HG03558 (cell line): ENCODE measurements around the gene EMD.
"Not testable (repeated sequence)": the region's sequence is repeated elsewhere in the genome, so short reads cannot be mapped to it uniquely, and the experiment has no call there.

ENCODE experiments used
- ATAC-seq: cut with Tn5 transposase; IDR thresholded peaks from one replicate; pipeline ENCODE4 v1.9.1; 2021; ENCODE audit warnings: moderate number of reproducible peaks; ENCODE audit not compliant: unreplicated experiment; ENCODE audit errors: extremely low read depth

Gene EMD

DNA sequence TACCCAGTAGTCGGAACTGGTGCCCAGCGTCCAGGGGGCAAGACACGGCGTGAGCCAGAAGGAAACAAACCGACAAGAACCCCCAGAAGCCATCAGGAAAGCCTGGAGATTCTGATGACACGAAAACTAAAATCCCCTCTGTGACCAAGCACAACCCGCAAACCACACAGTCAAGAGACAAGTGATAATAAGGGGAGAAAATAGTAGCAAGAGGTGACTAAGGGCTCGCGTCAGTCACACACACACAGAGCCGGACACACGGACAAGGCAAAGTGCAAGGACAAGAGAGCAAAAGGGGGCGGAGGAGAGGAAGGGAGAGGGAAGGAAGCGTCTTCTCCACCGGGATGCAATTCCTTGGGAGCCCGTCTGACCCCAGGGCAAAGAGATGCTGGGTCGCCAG, 9.6 kb downstream of the EMD start:
- ATAC-seq: not testable (repeated sequence)

- ATAC-seq: peak; percentile 39
These were observed 11.0 kb downstream of the EMD start for GRCh38 chrX:154389812-154390747.

DNA sequence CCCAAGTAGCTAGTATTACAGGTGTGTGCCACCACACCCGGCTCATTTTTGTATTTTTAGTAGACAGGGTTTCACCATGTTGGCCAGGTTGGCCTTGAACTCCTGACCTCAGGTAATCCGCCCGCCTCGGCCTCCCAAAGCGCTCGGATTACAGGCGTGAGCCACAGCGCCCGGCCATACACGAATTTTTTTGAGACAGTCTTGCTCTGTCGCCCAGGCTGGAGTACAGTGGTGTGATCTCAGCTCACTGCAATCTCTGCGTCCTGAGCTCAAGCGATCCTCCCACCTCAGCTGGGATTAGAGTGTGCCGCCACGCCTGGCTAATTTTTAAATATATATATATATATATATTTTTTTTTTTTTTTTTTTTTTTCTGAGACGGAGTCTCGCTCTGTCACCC, 17.3 kb downstream of the EMD start:
- ATAC-seq: not testable (repeated sequence)

DNA sequence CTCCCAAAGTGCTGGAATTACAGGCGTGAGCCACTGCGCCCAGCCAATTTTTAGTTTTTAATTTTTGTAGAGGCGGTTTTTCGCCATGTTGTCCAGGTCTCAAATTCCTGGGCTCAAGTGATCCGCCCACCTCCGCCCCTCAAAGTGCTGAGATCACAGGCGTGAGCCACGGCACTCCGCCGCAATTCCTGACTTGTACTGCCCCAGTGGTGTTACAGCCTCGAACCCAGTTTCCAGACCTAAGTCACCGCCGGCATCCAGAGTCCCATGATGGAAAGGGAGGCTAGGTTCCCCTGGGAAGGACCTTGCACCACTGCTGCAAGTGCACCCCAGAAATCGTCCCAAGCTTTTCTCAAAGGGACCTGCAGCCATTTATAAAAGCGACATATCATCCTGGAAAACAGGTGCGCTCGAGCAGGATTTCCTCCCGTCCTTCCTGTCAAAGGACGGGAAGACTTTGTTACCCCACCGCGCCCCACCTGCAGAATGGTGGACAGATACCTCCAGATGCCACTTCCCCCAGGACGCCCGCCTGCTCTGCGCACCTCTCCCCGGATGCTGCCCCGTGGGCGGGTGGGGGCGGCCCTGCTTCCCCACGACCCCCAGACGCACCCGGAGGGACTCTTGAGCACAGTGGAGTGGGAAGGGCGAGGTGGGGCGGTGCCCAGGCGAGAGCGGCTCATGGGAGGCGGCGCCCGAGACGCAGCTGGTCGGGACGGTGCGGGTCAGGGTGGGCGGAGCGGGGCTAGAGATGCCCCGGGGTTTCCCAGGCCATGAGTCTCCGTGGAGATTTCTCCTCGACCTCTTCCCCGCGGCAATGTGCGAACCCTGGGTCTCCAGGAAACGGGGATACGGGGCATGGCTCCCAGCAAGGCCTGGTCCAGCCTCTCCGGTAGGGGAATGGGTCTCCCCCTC, 18.1 kb downstream of the EMD start:
- peak; percentile 25 for ATAC-seq

- peak; percentile 61 for ATAC-seq
These were observed 19.0 kb downstream of the EMD start, which contains the start of gene RPL10 for GRCh38 chrX:154397888-154398667. Gene RPL10 (plus strand): TSS chrX:154398377. CDS start chrX:154398520, 143 bp downstream.

GRCh38 chrX:154398668-154399526, 19.8 kb downstream of the EMD start:
- no peak for ATAC-seq

GRCh38 chrX:154399527-154400368, 20.7 kb downstream of the EMD start:
- ATAC-seq: no peak

GRCh38 chrX:154400369-154400817, 21.3 kb downstream of the EMD start:
- not testable (repeated sequence) for ATAC-seq

DNA sequence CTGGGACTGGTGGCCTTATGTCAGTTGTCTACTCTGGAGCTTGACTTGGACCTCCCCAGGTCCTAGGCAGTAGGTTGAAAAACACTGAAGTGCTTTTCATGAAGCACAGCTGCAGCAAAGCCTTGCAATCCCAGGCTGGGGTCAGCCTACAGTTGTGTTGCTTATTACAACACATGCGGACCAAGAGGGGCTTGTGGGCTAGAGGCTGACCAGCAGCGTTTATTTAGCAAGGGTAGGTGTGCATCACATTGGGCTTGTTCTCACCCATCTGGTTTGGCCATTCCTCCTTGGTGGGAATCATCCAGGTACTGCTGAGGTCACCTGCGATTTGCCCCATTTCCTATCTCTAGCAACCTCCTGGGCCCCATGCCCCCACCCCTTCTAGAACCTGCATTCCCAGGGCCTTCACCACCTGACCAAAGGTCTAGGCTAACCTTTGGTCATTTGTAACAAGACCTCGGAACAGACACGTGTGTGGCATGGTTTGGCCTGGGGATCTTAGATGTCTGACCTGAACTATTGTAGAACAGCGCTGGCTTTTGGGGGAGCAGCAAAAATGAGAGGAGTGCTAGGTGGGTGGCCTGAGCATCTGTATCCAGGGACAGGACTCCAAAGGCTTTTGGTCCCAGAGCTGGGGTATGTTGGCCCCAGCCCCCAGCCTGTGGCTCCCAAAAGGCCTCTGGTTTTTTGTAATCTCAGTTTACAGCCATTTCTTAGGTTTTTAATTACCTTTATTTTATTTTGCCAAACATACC, 22.1 kb downstream of the EMD start:
- no peak for ATAC-seq

DNA sequence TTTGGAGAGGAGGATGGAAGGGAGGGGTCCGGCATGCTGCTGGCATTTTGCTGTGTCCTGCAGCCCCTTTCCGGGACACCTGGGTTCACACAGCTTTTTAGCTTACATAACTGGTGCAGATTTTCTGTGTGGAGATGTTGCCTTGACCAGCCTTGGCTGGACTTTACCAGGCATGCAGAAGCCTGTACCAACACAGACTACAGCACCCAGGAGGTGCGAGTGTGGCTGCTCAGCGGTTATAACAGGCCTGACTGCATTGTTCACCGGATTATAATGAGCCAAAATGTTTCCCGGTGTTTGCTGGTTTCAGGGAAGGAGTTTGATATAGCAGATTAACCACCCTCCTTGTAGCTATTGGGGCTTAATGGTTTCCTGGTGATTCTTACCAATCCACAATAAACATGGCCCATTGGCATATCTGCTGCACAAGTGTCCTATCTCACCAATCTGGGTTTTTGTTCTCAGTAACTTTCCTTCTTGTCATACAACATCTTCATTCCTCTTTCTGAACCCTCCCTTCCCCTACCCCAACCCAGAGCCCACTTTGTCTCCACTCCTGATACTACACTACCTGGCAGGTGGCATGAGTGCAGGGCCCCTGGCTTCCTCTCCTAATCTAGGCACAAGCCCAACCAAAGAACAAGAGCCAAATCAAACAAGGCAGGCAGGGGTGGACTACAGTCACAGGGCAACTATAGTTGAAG, 23.0 kb downstream of the EMD start:
- no peak for ATAC-seq

DNA sequence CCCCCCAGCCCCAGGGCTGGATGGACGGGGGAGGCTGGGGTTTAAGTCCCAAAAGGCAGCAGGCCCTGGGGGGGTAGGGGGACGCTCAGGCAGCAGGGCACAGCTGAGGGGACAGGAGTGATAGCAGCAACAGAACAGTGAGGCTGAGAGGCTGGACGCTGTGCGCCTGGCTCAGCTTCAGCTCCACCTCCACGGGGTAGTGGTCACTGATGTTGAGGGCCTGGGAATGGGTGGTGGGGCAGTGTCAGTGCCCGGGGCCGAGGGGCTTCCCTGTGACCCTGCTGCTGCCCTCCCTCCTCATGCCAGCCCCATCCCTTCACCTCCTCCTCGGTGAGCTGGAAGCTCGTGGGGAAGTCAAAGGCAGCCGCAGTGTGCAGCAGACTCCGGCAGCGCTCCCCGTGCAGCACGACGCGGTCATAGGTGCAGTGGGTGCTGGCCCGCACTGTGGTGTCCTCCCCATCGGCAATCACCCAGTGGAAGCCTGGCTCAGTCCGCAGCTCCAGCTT, 23.6 kb downstream of the EMD start:
- no peak for ATAC-seq

DNA sequence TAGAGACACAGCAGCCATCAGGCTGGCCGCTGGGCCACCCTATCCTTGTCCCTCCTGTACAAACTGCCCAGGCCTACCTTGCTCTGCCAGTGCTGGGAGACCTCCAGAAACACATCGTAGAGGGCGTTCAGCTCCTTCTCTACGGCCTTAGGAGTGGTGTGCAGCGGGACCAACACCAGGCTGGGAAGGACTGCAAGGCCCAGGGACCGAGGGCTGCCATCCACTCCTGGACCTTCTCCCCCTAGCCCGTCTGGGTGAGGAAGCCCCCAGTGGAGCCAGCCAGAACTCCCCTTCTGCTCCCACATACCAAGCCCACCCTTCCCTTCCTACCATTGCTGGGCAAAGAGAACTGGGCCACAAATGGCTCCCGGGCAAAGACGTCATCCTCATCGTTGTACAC, 24.1 kb downstream of the EMD start:
- no peak for ATAC-seq

DNA sequence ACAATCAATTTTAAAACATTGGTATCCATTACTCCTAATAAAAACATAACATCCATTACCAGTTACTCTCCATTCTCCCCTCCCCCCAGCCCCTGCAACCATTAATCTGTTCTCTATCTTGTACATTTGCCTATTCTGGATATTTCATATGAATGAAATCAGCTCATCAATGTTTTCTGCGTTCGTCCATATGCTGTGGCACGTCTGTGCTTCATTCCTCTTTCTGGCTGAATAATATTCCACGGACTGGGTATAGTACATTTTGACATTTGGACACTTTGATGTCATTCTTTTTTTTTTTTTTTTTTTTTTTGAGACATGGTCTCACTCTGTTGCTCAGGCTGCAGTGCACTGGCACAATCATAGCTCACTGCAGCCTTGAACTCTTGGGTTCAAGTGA, 24.8 kb downstream of the EMD start:
- ATAC-seq: no peak

- no peak for ATAC-seq
These were observed 25.6 kb downstream of the EMD start for GRCh38 chrX:154404625-154405192.

DNA sequence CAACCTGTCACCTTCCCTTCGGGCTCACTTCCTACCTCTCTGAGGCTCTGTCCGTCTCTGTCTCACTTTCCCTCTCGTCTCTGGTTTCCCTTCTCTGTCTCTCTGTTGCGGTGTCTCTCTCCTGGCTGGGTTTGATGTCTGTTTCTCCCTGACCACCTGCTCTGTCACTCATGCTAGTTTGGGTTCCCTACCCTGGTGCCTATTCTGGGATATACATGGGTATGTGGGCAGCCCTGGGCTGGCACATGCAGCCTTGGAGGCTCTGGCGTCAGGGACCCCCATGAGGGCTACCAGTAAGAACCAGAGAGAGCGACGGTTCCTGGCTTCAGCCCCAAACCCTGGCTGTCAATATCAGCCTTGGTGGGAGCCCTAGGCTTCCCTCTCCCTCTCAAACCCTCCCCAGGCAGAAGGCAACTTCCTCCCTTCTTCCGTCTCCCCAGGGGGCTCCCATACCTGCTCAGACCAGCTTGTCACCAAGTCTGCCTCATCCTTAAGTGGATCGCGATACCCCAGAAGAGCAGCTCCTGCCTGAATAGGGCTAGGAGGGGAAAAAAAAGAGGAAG, 29.6 kb downstream of the EMD start:
- ATAC-seq: no peak

- no peak for ATAC-seq
These were observed 30.3 kb downstream of the EMD start, which contains the start of gene DNASE1L1 for GRCh38 chrX:154409222-154409871. Gene DNASE1L1 (minus strand): TSS chrX:154409254. CDS start chrX:154405568, 3,686 bp downstream.
